Trophoblast cell (in vitro differentiated cells and primary cell): Measurements from ENCODE around the gene EFHC1.

Source experiments
- DNase-seq, 2 donors: peaks; one replicate each; pipeline ENCODE4 v3.0.0-alpha.2; 2016
- H2AFZ ChIP-seq: 2 replicates; pipeline ENCODE4 v1.6.1; 2013; ENCODE audit warnings: low read length, moderate library complexity, mild to moderate bottlenecking; ENCODE audit not compliant: insufficient read depth, poor library complexity
- H2AK5ac ChIP-seq: 2 replicates; pipeline ENCODE4 v1.6.1; 2013; ENCODE audit warnings: mild to moderate bottlenecking, low read length
- H2BK120ac ChIP-seq: 2 replicates; pipeline ENCODE4 v1.6.1; 2013; ENCODE audit warnings: low read length, mild to moderate bottlenecking, moderate library complexity; ENCODE audit not compliant: insufficient read depth, poor library complexity
- H2BK12ac ChIP-seq: 2 replicates; pipeline ENCODE4 v1.6.1; 2013; ENCODE audit warnings: mild to moderate bottlenecking, low read length, moderate library complexity
- H2BK5ac ChIP-seq: 2 replicates; pipeline ENCODE4 v1.6.1; 2013; ENCODE audit warnings: low read length, low read depth, moderate library complexity, mild to moderate bottlenecking; ENCODE audit not compliant: poor library complexity
- H3K14ac ChIP-seq: 2 replicates; pipeline ENCODE4 v1.6.1; 2013; ENCODE audit warnings: mild to moderate bottlenecking, low read length
- H3K18ac ChIP-seq: 2 replicates; pipeline ENCODE4 v1.6.1; 2013; ENCODE audit warnings: mild to moderate bottlenecking, low read length
- H3K23ac ChIP-seq: 2 replicates; pipeline ENCODE4 v1.6.1; 2013; ENCODE audit warnings: low read length
- H3K27ac ChIP-seq: 2 replicates; pipeline ENCODE4 v1.5.1; 2013; ENCODE audit warnings: low read depth, mild to moderate bottlenecking, inconsistent platforms, low read length, moderate library complexity
- H3K27me3 ChIP-seq: 2 replicates; pipeline ENCODE4 v1.6.1; 2013; ENCODE audit warnings: inconsistent platforms, mild to moderate bottlenecking, low read length, moderate library complexity; ENCODE audit not compliant: insufficient read depth
- H3K36me3 ChIP-seq, 2 experiments: 1 replicate in 1 of 2; 2 replicates in 1 of 2; pipeline ENCODE4 v1.6.1; 2013; ENCODE audit warnings: low read length in 2 of 2, mild to moderate bottlenecking in 2 of 2, moderate library complexity in 1 of 2; ENCODE audit not compliant: insufficient read depth in 2 of 2, control insufficient read depth in 1 of 2
- H3K4ac ChIP-seq: 2 replicates; pipeline ENCODE4 v1.6.1; 2013; ENCODE audit warnings: low read depth, mild to moderate bottlenecking, low read length, moderate library complexity
- H3K4me1 ChIP-seq, 2 experiments: 1 replicate in 1 of 2; 2 replicates in 1 of 2; pipeline ENCODE4 v1.6.1; 2013; ENCODE audit warnings: low read length in 2 of 2, mild to moderate bottlenecking in 2 of 2, moderate library complexity in 1 of 2; ENCODE audit not compliant: insufficient read depth in 2 of 2, control insufficient read depth in 1 of 2
- H3K4me2 ChIP-seq: 2 replicates; pipeline ENCODE4 v1.6.1; 2013; ENCODE audit warnings: inconsistent platforms, mild to moderate bottlenecking, low read length, moderate library complexity
- H3K4me3 ChIP-seq: 2 replicates; pipeline ENCODE4 v1.5.1; 2013; ENCODE audit warnings: mild to moderate bottlenecking, low read depth, low read length, inconsistent platforms
- H3K79me1 ChIP-seq: one replicate; pipeline ENCODE4 v1.6.1; 2013; ENCODE audit warnings: low read length
- H3K79me2 ChIP-seq: 2 replicates; pipeline ENCODE4 v1.6.1; 2013; ENCODE audit warnings: low read length, mild to moderate bottlenecking; ENCODE audit not compliant: control insufficient read depth, insufficient read depth, poor library complexity
- H3K9ac ChIP-seq: 2 replicates; pipeline ENCODE4 v1.6.1; 2013; ENCODE audit warnings: mild to moderate bottlenecking, low read length
- H3K9me3 ChIP-seq: 2 replicates; pipeline ENCODE4 v1.6.1; 2013; ENCODE audit warnings: low read depth, mild to moderate bottlenecking, control low read depth, inconsistent platforms, low read length; ENCODE audit not compliant: insufficient read depth
- H4K12ac ChIP-seq: 2 replicates; pipeline ENCODE4 v1.6.1; 2013; ENCODE audit warnings: low read depth, mild to moderate bottlenecking, low read length, moderate library complexity
- H4K8ac ChIP-seq: 2 replicates; pipeline ENCODE4 v1.6.1; 2013; ENCODE audit warnings: low read depth, mild to moderate bottlenecking, low read length, moderate library complexity
- H4K91ac ChIP-seq: one replicate; pipeline ENCODE4 v1.6.1; 2013; ENCODE audit warnings: low read depth, mild to moderate bottlenecking, low read length, moderate library complexity
- WGBS: extraction: QIAGEN DNeasy Blood & Tissue Kit; methylation state at CpG from one replicate; pipeline ENCODE4 v1.1.7; 2013; ENCODE audit warnings: missing lambda C conversion rate; ENCODE audit not compliant: insufficient read length, insufficient coverage; ENCODE audit errors: extremely low coverage; 5-methylcytosine and 5-hydroxymethylcytosine counted together

Gene EFHC1

DNA sequence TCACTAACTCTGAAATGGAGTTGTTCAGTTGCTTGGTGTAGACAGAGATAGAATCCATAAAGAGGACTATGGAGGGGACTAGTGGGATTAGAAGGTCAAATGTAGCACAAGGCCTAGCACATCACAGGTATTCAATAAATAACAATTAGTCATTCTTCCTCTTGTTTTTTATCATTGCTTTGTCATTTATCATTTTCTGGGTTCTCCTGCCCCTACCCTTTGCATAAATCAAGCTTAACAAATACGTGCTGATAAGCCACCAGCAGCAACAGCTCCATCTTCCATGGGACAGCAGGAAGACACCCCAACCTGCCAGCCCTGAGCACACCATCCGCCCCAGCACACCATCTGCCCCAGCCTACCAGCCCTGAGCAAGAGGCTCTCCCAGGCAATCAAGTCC lies 133.6 kb downstream of the EFHC1 start:
- peaks cover 1% of the 10 kb centered on the region for H3K79me2 ChIP-seq
- WGBS: no CpG with 5 or more reads among the region's 2 CpGs
- H4K91ac ChIP-seq: no peak overlapping the region
- H3K4me2 ChIP-seq: no peak overlapping the region
- no peak overlapping the region for H3K14ac ChIP-seq
- H2BK12ac ChIP-seq: no peak overlapping the region
- no peak overlapping the region for H3K23ac ChIP-seq
- no peak for DNase-seq
- no peak overlapping the region for H2BK5ac ChIP-seq
- peaks cover 25 to 32% of the 10 kb centered on the region in 2 experiments for H3K4me1 ChIP-seq
- no peak overlapping the region for H3K4me3 ChIP-seq
- no peak overlapping the region for H4K12ac ChIP-seq
- H3K27me3 ChIP-seq: no peaks in the 10 kb centered on the region
- no peaks in the 10 kb centered on the region for H3K79me1 ChIP-seq
- H2BK120ac ChIP-seq: no peak overlapping the region
- H4K8ac ChIP-seq: no peak overlapping the region
- no peak overlapping the region for H3K4ac ChIP-seq
- no peak overlapping the region for H3K27ac ChIP-seq
- no peak overlapping the region for H3K18ac ChIP-seq
- H2AK5ac ChIP-seq: no peak overlapping the region
- no peak overlapping the region for H3K9ac ChIP-seq
- H3K36me3 ChIP-seq: no peaks in the 10 kb centered on the region
- H2AFZ ChIP-seq: no peak overlapping the region
- H3K9me3 ChIP-seq: no peaks in the 10 kb centered on the region

- Histone ChIP-seq H3K4me2 (no peak overlapping the region), H3K79me1 (no peaks in the 10 kb centered on the region), H3K9ac (no peak overlapping the region), H2AK5ac (no peak overlapping the region), H3K4me3 (no peak overlapping the region), H3K23ac (no peak overlapping the region), H3K14ac (no peak overlapping the region), H4K8ac (no peak overlapping the region), H4K12ac (no peak overlapping the region), H3K79me2 (peaks cover 1% of the 10 kb centered on the region), H2BK12ac (no peak overlapping the region), H3K4ac (no peak overlapping the region), H3K27me3 (no peaks in the 10 kb centered on the region), H4K91ac (no peak overlapping the region), H3K36me3 (no peaks in the 10 kb centered on the region), H3K18ac (no peak overlapping the region), H2BK5ac (no peak overlapping the region), H2BK120ac (no peak overlapping the region), H3K27ac (no peak overlapping the region), H2AFZ (no peak overlapping the region), H3K9me3 (no peaks in the 10 kb centered on the region), H3K4me1 (peaks cover 24 to 30% of the 10 kb centered on the region in 2 experiments)
- no CpG with 5 or more reads among the region's 6 CpGs for WGBS
- no peak for DNase-seq
Measured at GRCh38 chr6:52554684-52555280, 134.6 kb downstream of the EFHC1 start.

GRCh38 chr6:52555518-52556233 lies 135.5 kb downstream of the EFHC1 start:
- no peak for DNase-seq
- Histone ChIP-seq H3K4ac (no peak overlapping the region), H3K27me3 (no peaks in the 10 kb centered on the region), H2BK5ac (no peak overlapping the region), H4K8ac (no peak overlapping the region), H3K79me1 (no peaks in the 10 kb centered on the region), H3K14ac (no peak overlapping the region), H3K4me2 (no peak overlapping the region), H4K91ac (no peak overlapping the region), H3K9ac (no peak overlapping the region), H3K27ac (no peak overlapping the region), H3K18ac (no peak overlapping the region), H3K9me3 (no peaks in the 10 kb centered on the region), H3K4me3 (no peak overlapping the region), H2BK120ac (no peak overlapping the region), H3K23ac (no peak overlapping the region), H2BK12ac (no peak overlapping the region), H4K12ac (no peak overlapping the region), H2AFZ (no peak overlapping the region), H2AK5ac (no peak overlapping the region), H3K36me3 (no peaks in the 10 kb centered on the region), H3K4me1 (peaks cover 20 to 24% of the 10 kb centered on the region in 2 experiments), H3K79me2 (peaks cover 1% of the 10 kb centered on the region)
- WGBS: no CpG with 5 or more reads among the region's 5 CpGs

DNA sequence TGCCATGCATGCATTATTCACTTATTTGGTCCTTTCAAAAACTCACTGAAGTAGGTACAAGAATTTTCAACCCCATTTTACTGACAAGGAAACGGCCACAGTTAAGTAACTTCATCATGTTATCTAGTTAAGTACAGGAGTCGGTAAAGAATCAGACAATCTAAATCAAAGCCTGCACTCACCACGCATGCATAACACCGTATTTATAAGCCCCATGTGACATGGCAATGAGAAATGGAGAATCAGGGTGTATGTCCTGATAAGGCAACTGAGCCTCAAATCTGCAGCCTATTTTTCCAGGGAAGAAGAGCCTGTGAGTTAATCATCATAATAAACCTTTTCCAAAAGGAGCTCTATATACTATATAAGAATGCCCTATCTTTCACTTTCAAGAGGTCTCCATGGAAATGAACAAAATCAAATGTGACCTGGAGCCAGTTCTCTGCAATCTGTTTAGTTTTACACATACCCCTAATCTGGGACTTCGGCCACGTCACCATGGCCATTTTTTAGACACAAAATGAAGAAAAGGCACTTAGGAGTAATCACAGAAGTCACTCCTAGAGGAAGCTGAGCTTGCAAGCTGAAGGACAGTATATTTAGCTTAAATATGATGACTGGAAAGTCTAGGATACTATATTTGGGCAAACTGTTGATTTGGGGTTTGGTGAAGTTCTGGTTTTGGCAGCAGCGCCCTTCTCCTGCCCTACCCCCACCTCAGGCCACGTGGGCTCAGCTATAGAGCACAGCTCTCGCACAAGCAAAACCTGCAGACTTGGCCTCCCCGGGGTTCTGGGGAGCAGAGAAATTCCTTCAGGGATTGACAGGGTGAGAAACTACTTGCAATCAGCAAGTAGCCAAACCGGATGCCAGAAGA lies 137.5 kb downstream of the EFHC1 start:
- Histone ChIP-seq H3K9me3 (no peaks in the 10 kb centered on the region), H3K23ac (no peak overlapping the region), H2BK12ac (no peak overlapping the region), H2AK5ac (no peak overlapping the region), H3K4ac (no peak overlapping the region), H4K91ac (no peak overlapping the region), H3K79me2 (no peaks in the 10 kb centered on the region), H3K79me1 (no peaks in the 10 kb centered on the region), H3K4me3 (no peak overlapping the region), H3K9ac (no peak overlapping the region), H2AFZ (no peak overlapping the region), H3K27me3 (no peaks in the 10 kb centered on the region), H3K4me1 (peaks cover 5 to 6% of the 10 kb centered on the region in 2 experiments), H4K12ac (no peak overlapping the region), H3K27ac (no peak overlapping the region), H3K4me2 (no peak overlapping the region), H2BK120ac (no peak overlapping the region), H4K8ac (no peak overlapping the region), H3K36me3 (no peaks in the 10 kb centered on the region), H2BK5ac (no peak overlapping the region), H3K14ac (no peak overlapping the region), H3K18ac (no peak overlapping the region)
- DNase-seq: no peak
- WGBS: no CpG with 5 or more reads among the region's 11 CpGs
